Heart right ventricle (tissue), 16 donors: ENCODE data around the gene USP43. TPM values are rescaled to one million over a fixed set of nuclear protein-coding genes. Genes with fewer than 3 reads are reported as not detected.

Source experiments
- ATAC-seq, 8 donors: fragments of 200-7000 bp; cut with Tn5 transposase; one replicate each; pipeline ENCODE4 v1.9.1; 2020; ENCODE audit warnings: mild to moderate bottlenecking in 8 of 8, moderate library complexity in 8 of 8, moderate number of reproducible peaks in 1 of 8
- DNase-seq, 2 donors: peaks; one replicate each; pipeline ENCODE4 v3.0.0-alpha.2; 2020
- H3K27ac ChIP-seq, 10 donors: fragments of 200-600 bp; sonication (generic) in 2 of 10; one replicate each; pipeline versions ENCODE4 v1.5.0 to v1.8.0; 2020 to 2022; ENCODE audit warnings: mild to moderate bottlenecking in 3 of 10
- H3K27me3 ChIP-seq, 7 donors: fragments of 200-600 bp; one replicate each; pipeline ENCODE4 v1.8.0; 2021 to 2022; ENCODE audit warnings: mild to moderate bottlenecking in 2 of 7
- H3K36me3 ChIP-seq, 9 donors: fragments of 200-600 bp; sonication (generic) in 1 of 9; one replicate each; pipeline versions ENCODE4 v1.5.0 to v1.8.0; 2020 to 2022; ENCODE audit warnings: mild to moderate bottlenecking in 2 of 9
- H3K4me1 ChIP-seq, 9 donors: fragments of 200-600 bp; sonication (generic) in 1 of 9; one replicate each; pipeline versions ENCODE4 v1.5.0 to v1.8.0; 2020 to 2022; ENCODE audit warnings: mild to moderate bottlenecking in 4 of 9
- H3K4me3 ChIP-seq, 10 donors: fragments of 200-600 bp; sonication (generic) in 2 of 10; one replicate each; pipeline versions ENCODE4 v1.5.0 to v1.8.0; 2020 to 2022; ENCODE audit warnings: mild to moderate bottlenecking in 7 of 10, moderate library complexity in 2 of 10
- H3K9me3 ChIP-seq, 11 donors: fragments of 200-600 bp in 10 of 11; sonication (generic) in 2 of 11; one replicate each; pipeline versions ENCODE4 v1.5.0 to v1.8.0; 2013 to 2022; ENCODE audit warnings: mild to moderate bottlenecking in 2 of 11, control low read depth in 1 of 11, moderate library complexity in 1 of 11
- CTCF ChIP-seq, 9 donors: fragments of 200-600 bp; sonication (generic) in 2 of 9; IDR thresholded peaks; one replicate each; pipeline versions ENCODE4 v1.5.0 to v1.8.0; 2021 to 2022; ENCODE audit warnings: antibody characterized with exemption in 9 of 9, mild to moderate bottlenecking in 5 of 9, moderate library complexity in 1 of 9
- WGBS, 2 donors: extraction: QIAGEN DNeasy Blood & Tissue Kit; methylation state at CpG; one replicate each; pipeline ENCODE4 v1.1.7; 2013; ENCODE audit warnings: inconsistent platforms in 1 of 2; 5-methylcytosine and 5-hydroxymethylcytosine counted together
- intact Hi-C, 10 donors: fragments of 100-400 bp; cut with DNase I; formaldehyde crosslinking; loops; one replicate each; pipeline versions ENCODE4 v1.11.1 to v1.14.2; 2022
- polyA plus RNA-seq, 2 donors: library from polyadenylated mRNA; stranded (reverse); fragments of 200-250 nt; gene quantifications; one replicate each; pipeline ENCODE4 v1.2.3, GENCODE V29; 2013
- total RNA-seq, 10 donors: library from RNA; stranded (reverse); fragmentation: NEBNext Ultra II Directional in 3 of 10; extraction: Animal tissue kit (Norgen Biotek cat#: 25700) in 3 of 10; gene quantifications; one replicate each; pipeline versions ENCODE4 v1.2.1 to v1.2.4, GENCODE V29; 2021 to 2023
- donor health status: Arrhythmogenic right ventricular cardiomyopathy.
- donor health status: ischemic (EF 13 %, LVEDD 7.1; RV severe dilation, severe dysfunction).
- donor health status: healthy with polysubstance abuse.
- donor health status: DM: no; HTN: yes; CAD: no.
- donor health status: DM: no; HTN: no; CAD: no.
- donor health status: ischemic (EF 25% LVEDD 6.9; RV normal size, moderate dysfunction).
- donor health status: ischemic (EF 25% LVEDD 5.7; RV mildly dilated, moderate dysfunction).
- donor health status: healthy.
- donor health status: DM: yes; HTN: yes; CAD: no.
- donor health status: Ischemic cardiomyopathy.
- donor health status: ischemic (EF 35%, LVEDD 5.7; RV mildly dilated, moderate dysfunction).
- donor health status: nonischemic (EF 11% LVEDD 7.7; RV severe dilation, severe dysfunction).
- donor health status: DM: yes; HTN: yes; CAD: no.
- donor health status: PGD.
- donor health status: ischemic (EF 29% LVEDD 5.4; RV normal size, mild dysfunction).
- donor health status: nonischemic (EF 23%, LVEDD 6.1; RV moderate dilation, normal function).

USP43 gene
- total and polyA plus RNA-seq, 12 donors, result 0.03 to 0.07 TPM; not detected in 10

GRCh38 chr17:9776911-9777310, 131.6 kb downstream of the USP43 start:
- no peaks in the 10 kb centered on the region for H3K4me1 ChIP-seq
- ATAC-seq (no peak), DNase-seq (no peak)
- peaks cover 0 to 18% (median 4%) of the 10 kb centered on the region in 7 donors for H3K27me3 ChIP-seq
- no peak for TF ChIP-seq CTCF (IDR thresholded peaks at IDR 0.05)
- no peaks in the 10 kb centered on the region for H3K36me3 ChIP-seq
- no peak overlapping the region for H3K4me3 ChIP-seq
- H3K9me3 ChIP-seq, result peaks cover 0 to 13% (median 0%) of the 10 kb centered on the region in 11 donors
- no peak overlapping the region for H3K27ac ChIP-seq
- intact Hi-C loops, result no loop called here
- WGBS, 2 donors, result 87 to 90% methylated on average over 9 of the region's 9 CpGs

Other genes with a start within 250 kb of the USP43 start
- gene STX8, start 69.7 kb upstream of the USP43 start, total RNA-seq, result 10 to 100 TPM; 53.3 to 77.6 (median 63.9) TPM
- 10 to 100 TPM; 56.8 to 80.1 TPM for gene STX8, start 69.7 kb upstream of the USP43 start, polyA plus RNA-seq
- gene CFAP52, start 68.9 kb upstream of the USP43 start, total RNA-seq, result under 1 TPM in 1 of 10 donors, not detected in 9; 0.23 TPM
- gene CFAP52, start 68.9 kb upstream of the USP43 start, polyA plus RNA-seq, result not detected
- 100 to 1,000 TPM in 2 of 10 donors, 10 to 100 TPM in 5, 1 to 10 TPM in 2, under 1 TPM in 1; 0.51 to 180 (median 15.7) TPM for gene DHRS7C, start 146.1 kb downstream of the USP43 start, total RNA-seq
- gene DHRS7C, start 146.1 kb downstream of the USP43 start, polyA plus RNA-seq, result 10 to 100 TPM; 12.6 to 44.9 TPM
- gene GSG1L2, start 176.6 kb downstream of the USP43 start, total RNA-seq, result not detected
- not detected for gene GSG1L2, start 176.6 kb downstream of the USP43 start, polyA plus RNA-seq
- under 1 TPM in 8 of 10 donors, not detected in 2; 0.09 to 0.41 (median 0.21) TPM for gene GLP2R, start 180.4 kb downstream of the USP43 start, total RNA-seq
- under 1 TPM; 0.13 to 0.15 TPM for gene GLP2R, start 180.4 kb downstream of the USP43 start, polyA plus RNA-seq